ENCODE data around the gene KIF23.

GRCh38 chr15:69475769-69476358, 61.7 kb downstream of the KIF23 start:
- TF ChIP-seq CTCF (IDR thresholded peaks at IDR 0.05) (peak; percentile 92 to 96 (median 95)), POLR2AphosphoS5 (IDR thresholded peaks at IDR 0.05) (no peak), EP300 (IDR thresholded peaks at IDR 0.05; ENCODE audit: low read depth) (no peak), POLR2A (IDR thresholded peaks at IDR 0.05) (no peak)

Measured in transverse colon (tissue), 4 donors.